Muscle of back (tissue), 11 donors: ENCODE data around the gene APOC4. TPM values are rescaled to one million over a fixed set of nuclear protein-coding genes. Genes with fewer than 3 reads are reported as not detected.
"Not testable (repeated sequence)": the region's sequence is repeated elsewhere in the genome, so short reads cannot be mapped to it uniquely, and the experiment has no call there.

Source experiments
- DNase-seq, 3 donors: peaks; one replicate each; pipeline versions ENCODE4 v3.0.0 to v3.0.0-alpha.2; 2013
- polyA plus RNA-seq, 10 donors: library from polyadenylated mRNA; unstranded; fragments of 120-200 nt; gene quantifications; one replicate each; pipeline ENCODE4 v1.2.1, GENCODE V29; 2013; ENCODE audit not compliant: insufficient read length in 10 of 10

APOC4 gene
- polyA plus RNA-seq, 10 donors, result not detected

GRCh38 chr19:44957526-44957925 is 15.5 kb downstream of the APOC4 start:
- no peak for DNase-seq

- DNase-seq, result no peak
Observed at GRCh38 chr19:44958090-44958489, 16.1 kb downstream of the APOC4 start.

GRCh38 chr19:44959691-44960090 is 17.7 kb downstream of the APOC4 start:
- no peak for DNase-seq

GRCh38 chr19:44960906-44961728 is 19.1 kb downstream of the APOC4 start:
- no peak for DNase-seq

- no peak for DNase-seq
Observed at GRCh38 chr19:44961821-44962220, 19.8 kb downstream of the APOC4 start.

- DNase-seq, result no peak
Observed at GRCh38 chr19:44968118-44968517, 26.1 kb downstream of the APOC4 start.

- DNase-seq, result no peak
Observed at GRCh38 chr19:44968670-44969069, 26.6 kb downstream of the APOC4 start.

- DNase-seq, result no peak
Observed at GRCh38 chr19:44969437-44969836, 27.4 kb downstream of the APOC4 start.

GRCh38 chr19:44971451-44971850 is 29.4 kb downstream of the APOC4 start:
- DNase-seq, result not testable (repeated sequence)

GRCh38 chr19:44972802-44973201 is 30.8 kb downstream of the APOC4 start:
- DNase-seq, result no peak

- DNase-seq, result no peak
Observed at GRCh38 chr19:44973982-44974735, 32.1 kb downstream of the APOC4 start.

- DNase-seq, result no peak
Observed at GRCh38 chr19:44974857-44975256, 32.8 kb downstream of the APOC4 start.

- no peak for DNase-seq
Observed at GRCh38 chr19:44975444-44975843, 33.4 kb downstream of the APOC4 start.

GRCh38 chr19:44984005-44984404 is 42.0 kb downstream of the APOC4 start:
- no peak for DNase-seq

GRCh38 chr19:44985445-44985844 is 43.4 kb downstream of the APOC4 start:
- no peak for DNase-seq

- DNase-seq, result no peak
Observed at GRCh38 chr19:44986389-44986788, 44.4 kb downstream of the APOC4 start.

- no peak for DNase-seq
Observed at GRCh38 chr19:44987148-44987675, 45.2 kb downstream of the APOC4 start.

- DNase-seq, result no peak
Observed at GRCh38 chr19:44988273-44988672, 46.2 kb downstream of the APOC4 start.

- DNase-seq, result peak; percentile 18 to 49 (median 34)
Observed at GRCh38 chr19:44988896-44989556, 47.0 kb downstream of the APOC4 start.

- DNase-seq, result no peak
Observed at GRCh38 chr19:44990459-44990858, 48.4 kb downstream of the APOC4 start.

GRCh38 chr19:44990966-44991365 is 48.9 kb downstream of the APOC4 start:
- no peak for DNase-seq
